Right hindlimb (tissue), 1 donor: ENCODE results near the gene ANKRD60.

Experiments used
- DNase-seq: peaks from one replicate; pipeline ENCODE4 v3.0.0-alpha.2; 2018

The ANKRD60 gene

DNA sequence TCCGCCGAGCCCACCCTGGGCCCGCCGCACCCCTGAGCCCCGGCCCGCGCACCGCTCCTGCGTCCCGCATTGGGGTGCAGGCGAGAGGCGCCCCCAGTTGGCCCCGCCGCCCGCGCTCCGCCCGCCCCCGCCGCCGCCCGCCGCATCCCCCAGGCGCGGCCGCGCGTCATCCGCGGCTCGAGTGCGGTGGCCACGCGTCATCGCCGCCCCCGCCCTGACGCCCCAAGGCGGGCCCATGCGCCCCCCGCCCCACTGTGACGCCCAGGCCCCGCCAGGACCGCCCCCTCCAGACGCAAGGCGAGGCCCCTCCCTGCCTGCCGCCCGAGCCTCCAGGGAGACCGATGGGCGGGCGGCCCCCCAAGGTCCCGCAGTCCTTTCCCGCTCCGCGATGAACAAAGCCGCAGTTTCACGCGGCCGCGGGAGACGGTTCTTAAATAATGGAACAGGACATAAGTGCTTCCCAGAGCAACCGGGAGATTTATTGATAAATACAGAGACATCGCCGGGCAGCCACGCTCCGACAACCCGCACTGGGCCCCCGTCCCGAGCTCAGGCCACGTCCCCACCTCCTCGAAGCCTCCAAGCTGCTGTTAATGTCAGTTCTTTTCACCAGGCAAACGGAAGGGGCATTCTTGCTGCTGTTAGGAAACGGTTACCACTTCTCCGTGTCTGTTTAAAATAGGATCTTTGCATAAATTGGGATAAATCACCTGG is at the start of gene ANKRD60:
Gene ANKRD60, minus strand, starts transcription at position 170 of the 714 bp plus-strand sequence. Its CDS starts 0 bp downstream, at position 170.
- DNase-seq = peak; percentile 50

GRCh38 chr20:58277578-58278472 is 49.4 kb upstream of the ANKRD60 start:
- no peak for DNase-seq

GRCh38 chr20:58277107-58277506 is 48.7 kb upstream of the ANKRD60 start:
- DNase-seq = no peak

- no peak for DNase-seq
These were observed 45.9 kb upstream of the ANKRD60 start for GRCh38 chr20:58274384-58274783.

- DNase-seq = no peak
These were observed 43.3 kb upstream of the ANKRD60 start for GRCh38 chr20:58271606-58272351.

DNA sequence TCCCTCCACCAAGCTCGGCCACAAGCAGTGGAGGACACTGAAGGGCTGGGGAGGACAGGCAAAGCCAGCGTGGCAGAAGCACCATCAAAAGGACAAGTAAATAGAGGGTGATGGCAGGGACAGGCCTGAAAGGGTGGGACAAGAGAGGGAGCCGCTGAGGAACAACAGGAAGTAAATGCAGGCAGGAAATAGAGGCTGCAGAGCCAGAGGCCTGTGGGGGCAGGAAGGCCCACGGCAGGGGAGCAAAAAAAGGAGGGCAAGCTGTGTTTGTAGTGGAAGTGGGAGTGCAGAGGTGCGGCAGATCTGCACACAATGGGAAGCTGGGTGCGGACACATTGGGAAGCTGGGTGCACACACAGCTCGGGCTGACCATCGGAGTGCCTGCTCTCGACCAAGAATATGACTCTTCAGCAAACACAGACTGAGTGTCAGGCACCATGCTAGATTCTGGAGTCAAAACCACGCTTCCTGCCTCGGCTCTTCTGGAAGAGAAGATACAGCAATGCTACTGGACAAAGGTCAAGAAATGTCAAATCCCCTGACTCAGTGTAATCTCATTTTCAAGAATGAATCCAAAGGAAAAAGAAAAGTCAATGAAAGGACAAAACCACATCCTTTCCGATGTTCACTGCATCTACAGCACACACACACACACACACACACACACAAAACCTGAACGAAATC is 40.6 kb upstream of the ANKRD60 start:
- DNase-seq = no peak

DNA sequence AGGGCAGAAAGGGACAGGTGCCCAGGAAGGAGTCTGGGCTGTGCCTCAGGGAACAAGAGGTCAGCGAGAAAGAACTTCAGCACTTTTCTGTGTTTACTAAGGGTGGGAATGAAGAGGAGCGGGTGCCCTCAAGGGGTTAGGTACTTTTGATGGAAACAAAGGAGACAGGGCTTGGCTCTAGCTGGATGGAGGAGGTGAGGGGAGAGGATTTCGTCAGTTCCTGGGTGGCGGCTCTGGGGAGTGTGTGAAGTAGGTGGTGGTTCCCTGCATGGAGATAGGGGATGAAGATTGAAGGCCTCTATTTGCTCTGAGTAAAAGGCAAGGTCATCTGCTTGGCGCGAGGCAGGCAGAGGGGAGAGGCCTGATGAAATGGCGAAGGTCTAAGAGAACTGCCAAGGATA is 40.0 kb upstream of the ANKRD60 start:
- no peak for DNase-seq

DNA sequence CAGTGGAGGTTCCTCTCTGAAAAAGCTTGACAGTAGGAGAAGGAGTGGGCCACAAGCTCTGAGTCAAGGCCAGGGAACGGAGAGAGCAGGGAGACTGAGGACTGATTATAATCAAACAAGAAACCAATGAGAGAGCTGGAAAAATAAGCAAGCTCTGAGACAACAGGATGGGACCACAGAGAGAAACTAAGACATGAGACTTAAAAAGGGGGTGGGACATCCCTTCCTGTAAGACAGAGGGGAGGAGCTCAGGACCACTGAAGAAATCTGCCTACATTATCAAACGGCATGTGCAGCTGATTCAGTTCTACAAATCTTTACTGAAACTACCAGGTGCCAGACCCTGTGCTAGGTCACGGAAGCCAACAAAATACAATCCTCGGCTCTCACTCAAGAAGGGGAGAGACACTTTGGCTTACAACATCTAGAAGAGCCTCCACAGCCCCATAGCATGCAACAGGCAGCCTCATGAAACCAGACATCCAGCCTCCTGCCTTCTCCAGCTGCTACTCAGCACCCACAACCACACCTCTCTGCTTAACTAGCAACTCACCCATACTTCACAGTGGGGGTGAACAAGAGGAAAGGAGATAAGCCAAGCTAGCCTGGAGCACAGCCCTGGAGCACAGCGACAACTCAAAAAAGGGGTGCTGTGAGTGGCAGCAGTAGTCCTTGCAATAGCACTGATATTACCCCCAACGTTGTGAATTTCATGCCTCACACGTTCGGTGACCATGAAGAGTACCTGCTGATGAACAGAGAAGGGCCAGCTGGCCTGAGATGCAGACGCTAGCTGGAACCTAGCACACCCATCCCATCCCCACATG is 39.1 kb upstream of the ANKRD60 start:
- no peak for DNase-seq

GRCh38 chr20:58264271-58264670 is 35.8 kb upstream of the ANKRD60 start:
- DNase-seq = no peak

DNA sequence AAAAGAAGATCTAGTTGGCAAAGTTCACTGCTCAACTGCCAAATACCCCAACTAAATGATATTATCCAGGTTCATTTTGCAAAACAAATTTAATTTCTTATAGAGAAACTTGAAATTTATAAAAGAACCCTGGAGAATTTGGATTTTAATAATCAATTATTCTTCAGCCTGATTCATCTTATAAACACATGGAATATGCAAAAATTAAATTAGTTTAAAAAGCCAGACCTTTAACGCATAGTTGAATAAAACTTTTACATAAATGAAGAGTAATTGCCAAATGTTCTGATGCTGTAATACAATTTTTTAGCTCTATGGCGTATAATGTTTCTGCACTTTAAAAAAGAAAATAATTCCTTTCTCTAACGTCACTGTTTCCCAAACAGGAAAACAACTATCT is 33.2 kb upstream of the ANKRD60 start:
- DNase-seq = no peak

DNA sequence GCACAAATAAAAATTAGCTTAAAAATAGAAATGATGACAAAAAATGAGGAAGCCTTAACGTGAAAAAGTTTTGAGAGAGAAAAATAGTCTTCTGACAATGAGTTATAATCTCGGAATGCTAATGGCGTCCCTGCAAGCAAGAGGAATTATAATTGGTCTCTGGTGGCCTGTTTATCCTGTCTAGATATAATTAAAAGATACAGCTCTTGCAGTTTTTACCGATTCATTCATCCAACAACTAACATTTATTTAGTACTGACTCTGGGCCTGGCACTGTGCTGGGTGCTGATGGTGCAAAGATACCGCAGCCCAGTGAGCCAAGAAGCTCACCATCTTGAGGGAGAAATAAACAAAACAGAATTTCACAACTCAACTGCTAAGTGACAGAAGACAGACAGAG is 31.6 kb upstream of the ANKRD60 start:
- DNase-seq = no peak

- no peak for DNase-seq
These were observed 28.4 kb upstream of the ANKRD60 start for GRCh38 chr20:58256842-58257241.

DNA sequence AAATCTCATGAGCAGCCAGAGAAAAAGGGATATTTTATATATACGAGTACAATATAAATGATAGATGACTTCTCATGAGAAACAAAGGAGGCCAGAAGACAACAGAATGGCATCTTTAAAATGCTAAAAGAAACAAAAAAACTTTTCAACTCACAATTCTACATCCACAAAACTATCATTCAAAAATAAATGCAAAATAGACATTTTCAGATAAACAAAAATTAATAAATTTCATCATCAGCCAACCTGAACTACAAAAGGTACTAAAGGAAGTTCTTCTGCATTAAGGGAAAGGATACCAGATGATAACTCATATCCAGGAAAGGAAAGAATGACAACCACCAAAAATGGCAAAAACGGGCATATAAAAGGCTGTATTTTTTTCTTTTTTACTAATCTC is 27.9 kb upstream of the ANKRD60 start:
- no peak for DNase-seq

GRCh38 chr20:58254890-58255289 is 26.4 kb upstream of the ANKRD60 start:
- no peak for DNase-seq

DNA sequence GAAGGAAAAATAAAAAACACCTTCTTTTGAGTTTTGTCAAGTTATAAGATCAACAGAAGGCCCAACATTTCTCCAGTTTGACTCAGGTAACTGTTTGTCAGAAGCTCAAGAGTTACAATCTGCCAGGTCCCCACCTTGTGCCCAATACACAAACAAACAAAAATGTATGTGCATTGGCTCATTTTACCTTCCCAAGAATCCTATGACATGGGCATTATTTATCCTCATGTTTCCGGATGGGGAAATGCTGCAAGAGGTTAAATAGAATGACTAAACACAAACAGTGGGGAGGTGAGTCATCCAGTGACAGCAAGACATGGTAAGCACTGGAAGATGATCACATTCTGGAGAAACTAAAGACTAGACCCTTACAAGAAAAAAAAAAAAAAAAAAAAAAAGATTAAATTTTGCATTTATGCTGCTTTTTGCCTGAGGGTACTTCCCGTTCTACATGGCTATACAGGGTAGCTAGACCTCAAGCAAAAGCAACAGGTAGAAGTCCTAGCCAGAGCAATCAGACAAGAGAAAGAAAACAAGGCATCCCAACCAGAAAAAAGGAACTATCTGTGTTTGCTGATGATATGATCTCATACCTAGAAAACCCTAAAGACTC is 23.6 kb upstream of the ANKRD60 start:
- DNase-seq = no peak

- no peak for DNase-seq
These were observed 23.0 kb upstream of the ANKRD60 start for GRCh38 chr20:58251348-58251978.

GRCh38 chr20:58246346-58246745 is 17.9 kb upstream of the ANKRD60 start:
- peak; percentile 49 for DNase-seq

DNA sequence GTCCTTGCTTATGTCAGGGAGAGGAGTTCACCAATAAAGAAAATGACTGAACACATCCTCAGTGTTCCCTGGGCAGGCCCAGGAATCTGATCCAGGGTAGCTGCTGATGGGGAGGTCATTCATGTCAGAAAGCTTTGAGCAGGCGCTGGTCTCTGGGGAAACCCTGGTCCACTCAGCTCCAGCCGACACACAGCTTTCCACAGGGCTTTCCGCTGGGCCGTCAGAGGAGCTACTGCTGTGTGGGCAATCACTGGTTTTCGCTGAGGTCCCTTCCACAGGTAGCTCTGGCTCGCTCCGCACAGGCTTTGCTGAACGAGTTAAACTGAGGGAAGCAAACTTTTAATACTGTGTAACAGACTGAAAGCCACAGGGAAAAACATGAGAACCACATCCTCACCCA is 17.5 kb upstream of the ANKRD60 start:
- no peak for DNase-seq

- no peak for DNase-seq
These were observed 16.9 kb upstream of the ANKRD60 start for GRCh38 chr20:58245181-58245891.

- no peak for DNase-seq
These were observed 16.1 kb upstream of the ANKRD60 start for GRCh38 chr20:58244517-58245030.
